GM19463 (cell line): ENCODE results near the gene SCGB1D1.

Experiments
- ATAC-seq: cut with Tn5 transposase; IDR thresholded peaks from one replicate; pipeline ENCODE4 v1.9.1; 2021; ENCODE audit warnings: mild to moderate bottlenecking, moderate library complexity; ENCODE audit not compliant: unreplicated experiment

The SCGB1D1 gene

GRCh38 chr11:62221498-62221897 is 31.5 kb downstream of the SCGB1D1 start:
- no peak for ATAC-seq

- ATAC-seq = no peak
Measured at GRCh38 chr11:62223095-62223494, 33.1 kb downstream of the SCGB1D1 start.

- ATAC-seq = no peak
Measured at GRCh38 chr11:62233730-62234129, 43.7 kb downstream of the SCGB1D1 start.

- ATAC-seq = no peak
Measured at GRCh38 chr11:62236187-62236586, 46.2 kb downstream of the SCGB1D1 start.

- ATAC-seq = no peak
Measured at GRCh38 chr11:62237499-62237898, 47.5 kb downstream of the SCGB1D1 start.

- ATAC-seq = no peak
Measured at GRCh38 chr11:62238151-62238550, 48.1 kb downstream of the SCGB1D1 start.

GRCh38 chr11:62241095-62241494 is 51.1 kb downstream of the SCGB1D1 start:
- ATAC-seq = no peak

GRCh38 chr11:62242021-62242420 is 52.0 kb downstream of the SCGB1D1 start, which contains the start of gene SCGB1D2:
Gene SCGB1D2, plus strand, starts transcription at chr11:62242239. Its CDS starts 69 bp downstream, at chr11:62242308.
- no peak for ATAC-seq
